Upper lobe of left lung (tissue), 4 donors: ENCODE measurements around the gene TANC2.

Source experiments
- EP300 ChIP-seq, 4 donors: sonication (generic); formaldehyde crosslinking; IDR thresholded peaks; one replicate each; pipeline ENCODE4 v1.5.1; 2017; ENCODE audit warnings: antibody characterized with exemption in 4 of 4, control low read depth in 2 of 4
- POLR2A ChIP-seq, 4 donors: fragments of 450-650 bp; IDR thresholded peaks; one replicate each; pipeline ENCODE4 v1.5.1; 2016 to 2017; ENCODE audit warnings: antibody characterized with exemption in 4 of 4, mild to moderate bottlenecking in 2 of 4
- TF ChIP-seq, protein P1 (sequence below), 6 experiments: fragments of 450-650 bp in 4 of 6; fragments of 200-600 bp in 2 of 6; sonication (generic) in 2 of 6; IDR thresholded peaks; one replicate each; pipeline ENCODE4 v1.5.1; 2016 to 2019; ENCODE audit warnings: antibody characterized with exemption in 6 of 6

DNA sequence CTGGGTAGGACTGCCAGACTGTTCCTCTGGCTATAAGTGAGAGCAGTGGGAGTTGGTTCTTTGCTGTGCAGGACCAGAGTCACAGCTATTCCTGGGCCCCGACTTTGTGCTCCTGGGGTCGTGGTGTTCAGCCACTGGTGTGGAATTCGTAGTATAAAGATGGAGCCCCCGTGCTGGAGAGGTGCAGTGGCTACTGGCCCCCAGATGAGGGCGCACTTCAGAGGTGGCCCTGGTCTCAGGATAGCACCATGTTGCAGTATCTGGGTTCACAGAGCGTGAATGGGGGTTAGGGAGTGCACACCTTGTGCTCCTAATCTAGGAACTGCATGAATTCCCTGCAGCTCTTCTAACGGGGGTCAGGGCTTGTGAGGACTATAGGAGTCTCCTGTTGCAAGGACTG, 21.1 kb downstream of the TANC2 start:
- TF ChIP-seq, protein P1, sequence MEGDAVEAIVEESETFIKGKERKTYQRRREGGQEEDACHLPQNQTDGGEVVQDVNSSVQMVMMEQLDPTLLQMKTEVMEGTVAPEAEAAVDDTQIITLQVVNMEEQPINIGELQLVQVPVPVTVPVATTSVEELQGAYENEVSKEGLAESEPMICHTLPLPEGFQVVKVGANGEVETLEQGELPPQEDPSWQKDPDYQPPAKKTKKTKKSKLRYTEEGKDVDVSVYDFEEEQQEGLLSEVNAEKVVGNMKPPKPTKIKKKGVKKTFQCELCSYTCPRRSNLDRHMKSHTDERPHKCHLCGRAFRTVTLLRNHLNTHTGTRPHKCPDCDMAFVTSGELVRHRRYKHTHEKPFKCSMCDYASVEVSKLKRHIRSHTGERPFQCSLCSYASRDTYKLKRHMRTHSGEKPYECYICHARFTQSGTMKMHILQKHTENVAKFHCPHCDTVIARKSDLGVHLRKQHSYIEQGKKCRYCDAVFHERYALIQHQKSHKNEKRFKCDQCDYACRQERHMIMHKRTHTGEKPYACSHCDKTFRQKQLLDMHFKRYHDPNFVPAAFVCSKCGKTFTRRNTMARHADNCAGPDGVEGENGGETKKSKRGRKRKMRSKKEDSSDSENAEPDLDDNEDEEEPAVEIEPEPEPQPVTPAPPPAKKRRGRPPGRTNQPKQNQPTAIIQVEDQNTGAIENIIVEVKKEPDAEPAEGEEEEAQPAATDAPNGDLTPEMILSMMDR (IDR thresholded peaks at IDR 0.05) = no peak
- no peak for TF ChIP-seq POLR2A (IDR thresholded peaks at IDR 0.05)
- no peak for TF ChIP-seq EP300 (IDR thresholded peaks at IDR 0.05)
